Embryonic facial prominence (tissue), 1 donor: ENCODE results near the gene NRARP.

ENCODE experiments used
- DNase-seq: peaks from one replicate; pipeline ENCODE4 v3.0.0-alpha.2; 2016; ENCODE audit errors: extremely low spot score

Gene NRARP

DNA sequence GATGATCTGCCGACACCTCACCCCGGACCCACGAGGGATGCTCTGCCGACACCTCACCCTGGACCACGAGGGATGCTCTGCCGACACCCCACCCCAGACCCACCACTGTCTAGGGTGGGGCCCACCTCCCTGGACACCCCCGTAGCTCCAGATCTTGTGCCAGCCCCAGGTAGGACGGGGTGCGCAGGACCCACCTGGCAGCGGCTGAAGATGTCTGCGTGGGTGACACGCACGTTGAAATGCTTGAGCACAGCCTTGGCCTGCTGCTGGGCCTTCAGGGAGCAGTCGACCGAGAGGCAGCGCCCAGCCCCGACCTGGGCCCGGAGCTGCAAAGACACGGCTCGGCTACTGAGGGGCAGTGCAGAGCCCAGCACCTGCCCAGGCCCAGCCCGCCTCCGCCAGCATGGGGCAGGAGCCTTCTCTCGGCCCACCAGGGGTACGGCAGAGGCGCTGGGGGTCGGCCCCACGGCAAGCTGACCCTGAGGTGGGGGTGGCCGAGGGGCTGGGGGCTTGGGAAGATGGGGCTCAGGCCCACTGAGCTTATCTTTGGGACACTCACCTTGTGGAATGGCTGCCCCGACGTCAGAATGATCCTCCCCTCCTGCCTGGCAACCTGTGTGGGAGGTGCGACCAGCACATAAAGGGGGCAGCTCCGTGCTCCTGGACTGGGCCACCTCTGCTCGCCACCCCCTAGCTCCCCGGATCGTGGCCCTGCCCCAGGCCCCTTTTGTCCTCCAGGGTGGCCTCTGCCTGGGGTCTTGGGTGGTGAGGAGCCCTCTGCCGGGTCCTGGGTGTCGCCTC lies 21.7 kb upstream of the NRARP start:
- DNase-seq: no peak

- no peak for DNase-seq
Observed at GRCh38 chr9:137321726-137322361, 19.8 kb upstream of the NRARP start.

DNA sequence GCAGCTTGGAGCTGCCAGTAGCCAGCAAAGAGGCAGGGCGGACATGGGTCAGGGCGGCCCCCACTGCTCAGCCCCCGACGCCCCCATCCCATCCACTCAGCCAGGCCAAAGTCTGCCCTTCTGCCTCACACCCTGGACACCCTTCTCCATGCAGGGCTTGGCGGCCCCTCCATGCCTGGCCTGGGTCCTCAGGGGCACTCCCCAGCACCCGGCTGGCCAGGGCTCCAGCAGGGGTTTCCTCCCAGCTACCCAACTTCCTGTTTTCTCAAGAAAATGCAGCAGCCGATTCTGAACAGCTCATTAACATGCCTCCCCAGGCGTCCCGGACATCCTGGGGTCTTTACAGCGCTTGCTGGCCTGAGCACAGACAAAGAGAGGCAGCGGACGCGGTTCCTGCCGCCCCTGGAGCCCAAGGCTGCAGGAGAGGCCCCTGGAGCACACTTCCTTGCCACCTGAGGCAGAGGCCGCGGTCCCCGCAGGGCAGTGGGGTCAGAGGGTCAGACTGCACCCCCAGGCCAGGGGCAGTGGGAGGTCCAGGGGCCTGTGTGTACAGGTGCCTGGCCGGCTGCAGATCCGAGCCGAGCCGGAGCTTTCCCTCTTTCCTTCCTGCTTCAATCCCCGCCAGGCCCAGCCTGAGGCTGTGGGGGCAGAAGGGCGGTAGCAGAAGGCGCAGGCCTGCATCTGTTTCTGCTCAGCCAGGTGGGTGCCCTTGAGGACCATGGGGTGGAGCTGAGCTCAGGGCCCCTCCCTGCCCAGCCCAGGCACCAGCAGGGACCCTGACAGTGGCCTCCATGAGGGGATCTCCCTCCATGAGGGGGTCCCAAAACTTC lies 18.7 kb upstream of the NRARP start:
- no peak for DNase-seq

DNA sequence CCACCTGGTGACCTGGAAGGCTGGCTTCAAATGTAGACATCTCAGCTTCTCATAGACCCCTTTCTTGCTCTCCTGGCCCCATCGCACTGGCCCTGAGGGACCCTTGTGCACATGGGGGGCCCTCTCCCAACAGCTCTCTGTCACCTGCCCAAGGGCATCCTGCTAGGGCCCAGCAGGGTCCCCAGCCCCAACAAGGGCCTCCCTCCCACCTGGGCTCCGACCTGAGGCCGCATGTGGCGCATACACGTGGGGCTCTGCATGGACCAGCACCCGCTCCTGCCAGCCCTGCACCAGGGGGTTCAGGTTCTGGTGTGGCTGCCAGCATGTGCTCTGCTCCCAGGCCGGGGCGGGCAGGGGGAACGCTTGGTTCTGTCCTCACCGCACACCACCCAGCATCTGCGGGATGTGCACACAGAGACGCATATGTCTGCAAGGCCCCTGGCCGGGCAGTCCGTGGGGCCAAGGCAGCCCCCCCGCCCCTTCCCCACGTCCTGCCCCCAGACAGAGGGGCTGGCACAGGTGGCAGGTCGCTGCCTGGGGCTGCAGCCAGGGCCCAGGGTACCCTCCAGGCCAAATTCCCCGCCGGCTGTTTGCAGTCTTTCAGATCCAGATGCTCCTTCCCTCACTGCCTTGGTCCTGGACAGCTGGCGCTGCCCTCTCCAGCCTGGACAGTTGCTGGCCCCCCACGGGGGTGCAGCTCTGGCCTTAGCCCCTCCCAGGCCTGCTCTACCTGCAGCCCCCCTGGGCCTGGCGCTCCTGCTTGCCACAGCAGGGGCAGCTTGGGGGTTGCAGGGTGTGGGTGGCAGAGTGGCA lies 17.9 kb upstream of the NRARP start:
- DNase-seq: no peak

GRCh38 chr9:137319011-137319738 lies 17.1 kb upstream of the NRARP start:
- DNase-seq: no peak

DNA sequence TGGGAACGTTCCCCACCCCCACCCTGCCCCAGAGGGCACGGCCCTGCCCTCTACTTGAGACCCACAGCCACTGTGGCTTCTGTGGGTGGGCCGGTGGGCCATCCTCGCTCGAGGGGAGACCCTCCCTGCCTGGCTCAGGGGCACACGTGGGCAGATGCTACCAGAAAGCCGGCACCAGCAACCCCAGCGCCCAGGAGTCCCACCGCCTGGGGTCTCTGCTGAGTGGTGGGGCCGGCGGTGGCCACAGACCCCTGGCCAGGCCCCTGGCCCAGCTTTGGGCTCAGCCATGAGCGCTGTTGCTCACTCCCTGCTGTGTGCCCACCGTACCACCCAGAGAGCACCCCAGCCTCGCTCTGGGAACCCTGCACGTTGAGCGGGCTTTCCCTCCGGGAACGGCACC lies 16.5 kb upstream of the NRARP start:
- no peak for DNase-seq

DNA sequence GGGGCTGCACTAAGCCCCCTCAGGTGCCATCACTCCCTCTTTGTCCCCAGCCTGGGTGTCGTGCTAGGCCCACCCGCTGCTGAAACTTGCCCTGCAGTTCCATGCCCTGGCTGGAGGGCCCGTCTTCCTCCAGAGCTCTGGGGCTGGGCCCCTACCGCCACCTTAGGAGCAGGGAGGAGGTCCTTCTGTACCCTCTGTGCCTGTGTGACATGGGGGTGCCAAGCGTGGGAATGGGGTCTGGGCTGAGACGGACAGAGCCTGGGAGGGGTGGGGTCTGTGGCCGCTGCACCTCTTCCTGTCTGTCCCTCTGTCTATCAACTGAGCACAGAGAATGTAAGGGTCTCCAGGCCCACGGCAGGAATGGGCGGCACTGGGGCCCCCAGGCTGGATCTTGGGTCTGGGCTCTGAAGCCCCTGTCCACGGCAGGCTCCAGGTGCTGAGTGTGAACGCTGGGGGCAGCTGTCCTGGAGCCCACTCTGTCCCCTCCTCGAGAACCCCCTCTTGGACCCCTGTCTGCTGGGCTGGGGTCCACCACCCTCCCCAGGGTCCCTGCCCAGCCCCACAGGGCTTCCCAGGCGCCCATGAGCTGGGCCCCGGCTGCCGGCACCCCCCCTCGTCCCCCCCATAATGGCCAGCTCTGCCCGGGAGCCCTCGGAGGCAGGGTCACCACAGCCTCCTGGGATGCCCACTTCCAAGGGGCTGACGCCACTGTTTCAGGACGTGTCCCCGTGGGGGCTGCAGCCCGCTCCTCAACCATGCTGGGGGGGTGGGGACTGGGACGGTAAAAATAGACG lies 15.8 kb upstream of the NRARP start:
- no peak for DNase-seq

DNA sequence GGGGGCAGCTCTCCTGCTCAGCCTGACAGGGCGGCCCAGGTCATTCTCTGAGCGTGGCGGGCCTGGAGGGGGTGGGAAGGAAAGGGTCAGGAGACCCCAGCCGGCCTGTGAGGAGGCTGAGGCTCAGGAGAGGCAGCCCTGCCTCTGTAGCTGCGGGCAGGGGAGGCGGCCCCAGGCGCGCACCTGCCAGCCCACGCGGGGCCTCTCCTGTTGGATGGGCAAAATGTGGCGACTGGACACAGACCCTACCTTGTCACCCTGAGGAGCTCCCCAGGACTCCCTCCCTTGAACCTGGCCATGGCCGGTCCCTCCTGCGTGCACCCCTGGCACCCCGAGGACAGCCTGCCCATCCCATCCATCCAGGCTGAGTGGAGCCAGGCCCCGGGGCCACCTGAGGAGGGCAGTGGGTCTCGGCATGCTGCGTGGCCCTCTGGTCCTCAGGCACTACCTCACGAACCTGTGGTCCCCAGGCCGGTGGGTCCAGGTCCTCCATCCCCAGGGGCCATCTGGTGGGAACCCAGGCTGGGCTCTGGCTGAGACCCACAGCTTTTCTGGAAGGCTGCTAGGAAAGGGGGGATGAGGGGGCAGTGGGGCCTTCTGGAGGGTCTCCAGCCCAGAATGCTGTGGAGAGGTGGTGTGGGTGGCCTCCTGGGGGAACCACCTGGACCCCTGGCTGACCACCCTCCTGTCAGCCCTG lies 15.1 kb upstream of the NRARP start:
- DNase-seq: no peak

DNA sequence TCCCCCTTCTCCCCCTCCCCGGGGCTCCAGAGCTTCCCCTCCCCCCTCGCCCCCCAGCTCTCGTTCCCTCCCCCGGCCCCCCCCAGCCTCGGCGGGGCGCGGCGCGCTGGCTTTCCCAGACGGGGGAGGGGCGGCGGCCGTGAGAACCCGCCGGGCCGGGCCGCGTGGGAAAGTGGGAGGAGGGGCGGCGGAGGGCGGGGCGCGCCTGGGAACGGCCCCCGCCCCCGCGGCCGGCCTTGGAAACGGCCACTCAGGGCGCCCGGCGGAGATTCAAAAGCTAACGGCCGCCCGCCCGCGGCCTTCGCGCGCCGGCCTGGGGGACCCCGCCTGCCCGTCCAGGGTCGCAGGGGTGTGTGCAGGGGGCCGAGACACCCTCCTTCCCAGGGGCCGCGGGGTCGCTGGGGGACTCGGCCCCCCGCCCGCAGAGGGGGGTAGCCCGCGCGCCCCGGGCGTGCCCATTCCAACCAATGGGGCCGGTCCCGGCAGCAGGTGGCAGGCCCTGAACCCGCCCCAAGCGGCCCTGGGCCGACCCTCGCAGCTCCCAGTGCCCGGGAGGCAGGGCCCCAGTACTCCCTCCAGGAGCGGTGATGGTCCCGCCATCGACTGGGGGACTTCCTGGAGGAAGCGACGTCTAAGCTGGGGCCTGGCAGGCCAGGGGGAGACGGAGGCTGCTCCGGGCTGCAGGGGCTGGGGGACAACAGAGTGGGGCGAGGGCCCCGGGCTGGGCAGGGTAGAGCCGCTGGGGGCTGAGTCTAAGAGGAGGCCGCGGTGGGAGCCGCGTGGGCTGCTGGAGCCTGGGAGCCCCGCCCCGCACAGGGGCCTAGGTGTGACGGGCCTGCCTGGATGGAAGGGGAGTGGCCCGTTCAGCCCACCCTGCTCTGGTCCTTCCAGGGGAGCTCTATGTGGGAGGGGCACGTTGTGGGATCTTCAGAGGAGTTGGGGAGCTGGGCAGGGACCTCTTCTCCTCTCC lies 14.2 kb upstream of the NRARP start:
- no peak for DNase-seq

- no peak for DNase-seq
Observed at GRCh38 chr9:137315581-137316011, 13.5 kb upstream of the NRARP start.

DNA sequence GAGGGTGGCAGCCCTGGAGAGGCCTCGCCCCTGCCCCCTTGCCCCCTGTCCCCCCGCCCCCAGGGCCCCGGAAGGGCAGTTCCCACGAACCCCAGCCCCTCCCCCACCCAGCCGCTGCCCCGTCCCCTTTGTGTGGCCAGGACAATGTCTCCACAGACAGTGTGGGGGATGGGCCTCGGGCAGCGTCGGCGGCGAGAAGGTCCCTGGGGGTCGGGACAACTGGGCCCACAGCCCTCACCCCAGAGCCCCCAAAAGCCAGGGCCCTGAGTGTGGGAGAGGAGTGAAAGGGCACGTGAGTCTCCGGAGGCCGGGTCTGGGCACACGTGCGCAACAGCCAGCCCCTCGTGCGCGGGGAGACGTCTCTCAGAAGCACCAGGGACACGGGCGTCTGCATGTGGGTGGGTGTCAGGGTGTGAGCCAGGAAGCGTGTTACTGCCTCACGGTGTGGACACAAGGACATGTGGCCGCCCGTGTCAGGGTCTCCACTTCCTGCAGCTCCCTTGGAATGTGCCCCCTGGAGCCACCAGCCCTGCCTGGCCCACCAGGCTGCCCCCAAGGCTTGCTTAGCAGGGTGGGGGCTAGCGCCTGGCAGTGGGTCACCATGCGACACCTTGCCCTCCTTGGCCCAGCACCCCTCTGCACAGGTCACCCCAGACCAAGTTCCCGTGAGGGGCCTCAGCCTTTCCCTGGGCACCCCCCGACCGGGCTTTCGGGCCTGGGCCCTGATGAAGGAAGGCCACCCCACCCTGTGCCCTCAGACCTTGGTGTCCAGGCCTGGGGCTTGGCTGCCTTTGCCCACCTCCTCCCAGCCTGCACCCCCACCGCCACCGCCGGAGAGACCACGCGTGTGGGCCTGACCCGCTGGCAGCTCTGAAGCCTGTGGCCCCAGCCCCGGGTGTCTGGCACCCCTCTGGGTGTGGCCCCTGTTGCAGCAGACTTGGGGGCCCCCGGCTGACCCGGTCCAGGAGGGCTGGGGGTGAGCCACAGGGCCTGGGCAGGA lies 12.8 kb upstream of the NRARP start:
- DNase-seq: no peak

DNA sequence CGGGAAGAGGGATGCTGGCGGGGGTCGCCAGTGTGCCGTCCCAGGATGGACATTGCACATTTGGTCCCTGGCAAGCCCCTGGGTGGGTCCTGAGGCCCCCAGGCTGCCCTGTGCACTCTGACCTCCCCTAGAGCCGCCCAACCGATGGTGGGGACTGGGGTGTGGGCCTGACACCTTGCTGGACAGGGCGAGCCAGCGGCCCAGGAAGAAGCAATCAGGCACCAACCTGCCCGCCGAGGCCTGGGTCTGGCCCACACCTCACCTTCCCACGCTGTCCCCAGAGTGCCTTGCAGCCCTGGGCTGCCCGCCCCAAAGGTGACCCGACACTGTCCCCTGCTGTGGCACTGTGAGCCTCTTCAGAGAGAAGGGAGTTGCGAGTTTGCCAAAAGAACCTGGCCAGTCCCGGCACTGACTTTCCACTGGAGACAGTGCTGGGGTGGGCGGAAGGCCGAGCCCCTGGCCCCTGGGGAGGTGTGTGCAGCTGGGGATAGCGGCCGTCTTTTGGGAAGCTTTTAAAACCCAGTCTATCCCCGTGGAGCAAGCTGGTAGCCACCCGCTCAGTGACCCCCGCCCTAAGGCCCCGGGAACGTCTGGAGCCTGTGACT lies 12.0 kb upstream of the NRARP start:
- no peak for DNase-seq

DNA sequence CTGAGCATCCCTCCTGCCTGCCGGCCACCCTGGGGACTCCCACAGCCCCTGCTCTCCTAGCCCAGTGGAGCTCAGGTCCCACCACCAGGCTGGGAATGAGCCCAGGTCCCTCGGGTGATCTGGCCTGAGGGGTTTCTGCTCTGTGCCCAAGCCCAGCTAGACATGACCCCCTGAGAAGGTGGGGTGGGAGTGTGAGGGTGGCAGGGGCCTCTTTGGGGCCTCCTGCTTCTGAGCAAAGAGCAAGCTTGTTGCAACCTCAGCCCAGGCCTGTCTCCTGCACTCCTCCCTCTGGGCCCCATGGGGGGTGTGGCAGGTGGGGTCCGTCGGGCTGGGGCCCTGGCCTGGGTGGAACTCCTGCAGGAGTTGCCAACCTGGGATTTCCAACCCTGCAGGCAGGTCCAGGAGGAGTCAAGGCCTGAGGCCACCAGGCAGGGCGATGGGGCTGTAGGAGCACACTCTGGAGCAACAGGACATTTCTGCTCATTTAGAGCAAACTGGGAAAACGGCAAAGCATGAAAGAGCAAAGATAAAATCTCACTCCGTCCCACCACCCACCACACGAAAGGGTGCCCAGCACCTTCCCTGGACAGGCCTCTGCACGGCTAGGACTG lies 11.4 kb upstream of the NRARP start:
- DNase-seq: no peak

GRCh38 chr9:137312852-137313325 lies 10.8 kb upstream of the NRARP start:
- no peak for DNase-seq

GRCh38 chr9:137311986-137312851 lies 10.1 kb upstream of the NRARP start:
- DNase-seq: no peak
